ENCODE results near the gene ASMT. TPM values are rescaled to one million over a fixed set of nuclear protein-coding genes. Genes with fewer than 3 reads are reported as not detected.

The ASMT gene
- total RNA-seq, 4 donors from 2014 or later: 1.1 TPM; not detected in 3

DNA sequence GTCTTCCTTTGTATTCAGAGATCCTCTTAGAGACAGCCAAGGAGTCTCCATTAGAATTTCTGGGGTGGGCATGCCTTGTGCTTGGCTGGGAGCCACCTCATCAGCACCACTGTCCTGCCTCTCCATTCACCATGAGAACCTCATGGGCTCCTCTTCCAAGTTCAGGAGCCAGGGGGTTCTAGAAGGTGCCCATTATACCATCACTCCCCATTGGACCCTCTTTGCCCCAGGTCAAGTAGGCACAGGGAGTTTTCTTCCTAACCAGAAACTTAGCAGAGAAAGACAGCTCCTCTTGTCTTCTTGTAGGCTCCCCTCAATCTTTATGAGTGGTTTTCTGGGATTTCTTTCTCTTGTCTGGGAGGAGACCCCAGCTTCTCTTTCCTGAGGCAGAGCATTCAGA, 31.1 kb downstream of the ASMT start:
- TF ChIP-seq, protein P1, sequence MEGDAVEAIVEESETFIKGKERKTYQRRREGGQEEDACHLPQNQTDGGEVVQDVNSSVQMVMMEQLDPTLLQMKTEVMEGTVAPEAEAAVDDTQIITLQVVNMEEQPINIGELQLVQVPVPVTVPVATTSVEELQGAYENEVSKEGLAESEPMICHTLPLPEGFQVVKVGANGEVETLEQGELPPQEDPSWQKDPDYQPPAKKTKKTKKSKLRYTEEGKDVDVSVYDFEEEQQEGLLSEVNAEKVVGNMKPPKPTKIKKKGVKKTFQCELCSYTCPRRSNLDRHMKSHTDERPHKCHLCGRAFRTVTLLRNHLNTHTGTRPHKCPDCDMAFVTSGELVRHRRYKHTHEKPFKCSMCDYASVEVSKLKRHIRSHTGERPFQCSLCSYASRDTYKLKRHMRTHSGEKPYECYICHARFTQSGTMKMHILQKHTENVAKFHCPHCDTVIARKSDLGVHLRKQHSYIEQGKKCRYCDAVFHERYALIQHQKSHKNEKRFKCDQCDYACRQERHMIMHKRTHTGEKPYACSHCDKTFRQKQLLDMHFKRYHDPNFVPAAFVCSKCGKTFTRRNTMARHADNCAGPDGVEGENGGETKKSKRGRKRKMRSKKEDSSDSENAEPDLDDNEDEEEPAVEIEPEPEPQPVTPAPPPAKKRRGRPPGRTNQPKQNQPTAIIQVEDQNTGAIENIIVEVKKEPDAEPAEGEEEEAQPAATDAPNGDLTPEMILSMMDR (IDR thresholded peaks at IDR 0.05; ENCODE audit: low read depth): no peak

- TF ChIP-seq, protein P1 (IDR thresholded peaks at IDR 0.05; ENCODE audit: low read depth): no peak
These were observed 34.8 kb downstream of the ASMT start for GRCh38 chrX:1649621-1650020.

DNA sequence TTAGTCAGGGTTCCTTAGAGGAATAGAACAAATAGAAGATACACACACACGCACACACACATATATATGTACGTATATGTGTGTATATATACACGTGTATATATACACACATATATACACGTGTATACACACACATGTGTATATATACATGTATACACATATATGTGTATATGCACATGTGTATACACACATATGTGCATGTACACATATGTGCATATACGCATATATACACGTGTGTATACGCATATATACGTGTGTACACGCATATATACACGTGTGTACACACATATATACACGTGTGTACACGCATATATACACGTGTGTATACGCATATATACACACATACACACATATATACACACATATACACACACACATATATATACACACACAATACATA, 41.5 kb downstream of the ASMT start:
- TF ChIP-seq, protein P1 (IDR thresholded peaks at IDR 0.05; ENCODE audit: low read depth): no peak

DNA sequence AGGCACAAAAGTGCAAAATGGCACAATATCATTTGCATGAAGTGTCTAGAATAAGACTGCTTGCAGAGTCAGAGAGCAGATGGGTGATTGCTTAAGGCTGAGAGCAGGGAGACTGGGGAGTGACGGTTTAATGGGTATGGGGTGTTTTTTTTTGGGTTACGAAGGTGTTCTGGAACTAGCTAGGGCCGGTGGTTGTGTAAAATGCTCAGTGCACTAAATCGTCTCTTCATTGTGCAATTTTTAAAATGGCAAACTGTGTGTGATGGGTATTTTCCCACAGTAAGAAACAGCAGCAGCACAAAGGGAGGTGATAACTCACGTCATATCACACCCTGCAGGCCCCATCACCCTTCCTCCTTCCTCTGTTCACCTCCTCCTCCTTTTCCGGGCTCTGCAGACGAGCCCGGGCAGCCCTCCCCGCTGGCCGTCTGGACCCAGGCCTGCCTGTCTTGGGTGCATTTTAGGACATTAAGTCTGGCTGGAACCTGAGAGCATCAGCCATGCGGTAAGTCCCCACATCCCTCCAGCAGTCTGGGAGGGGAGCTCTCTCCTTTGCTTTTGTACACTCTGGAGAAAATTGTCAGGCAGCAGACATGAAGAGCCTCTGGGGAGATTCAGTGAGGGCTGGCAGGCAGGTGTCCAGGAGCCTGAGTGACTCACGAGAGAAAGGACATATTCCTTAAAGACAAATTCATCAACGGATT, 42.7 kb downstream of the ASMT start:
- TF ChIP-seq, protein P1 (IDR thresholded peaks at IDR 0.05; ENCODE audit: low read depth): no peak

GRCh38 chrX:1658071-1658491, 43.2 kb downstream of the ASMT start:
- TF ChIP-seq, protein P1 (IDR thresholded peaks at IDR 0.05; ENCODE audit: low read depth): no peak

- TF ChIP-seq, protein P1 (IDR thresholded peaks at IDR 0.05; ENCODE audit: low read depth): no peak
These were observed 45.0 kb downstream of the ASMT start for GRCh38 chrX:1659664-1660461.

Data from subcutaneous adipose tissue (tissue), 4 donors.